GM19193 (cell line): Measurements from ENCODE around the gene HK3.

Experiments
- POLR2A ChIP-seq: IDR thresholded peaks from 4 replicates; pipeline ENCODE4 v1.6.1; 2011; ENCODE audit not compliant: insufficient read depth, insufficient read length; ENCODE audit errors: extremely low read depth

HK3 gene

GRCh38 chr5:176891331-176891958 lies 7.7 kb downstream of the HK3 start:
- no peak for TF ChIP-seq POLR2A

DNA sequence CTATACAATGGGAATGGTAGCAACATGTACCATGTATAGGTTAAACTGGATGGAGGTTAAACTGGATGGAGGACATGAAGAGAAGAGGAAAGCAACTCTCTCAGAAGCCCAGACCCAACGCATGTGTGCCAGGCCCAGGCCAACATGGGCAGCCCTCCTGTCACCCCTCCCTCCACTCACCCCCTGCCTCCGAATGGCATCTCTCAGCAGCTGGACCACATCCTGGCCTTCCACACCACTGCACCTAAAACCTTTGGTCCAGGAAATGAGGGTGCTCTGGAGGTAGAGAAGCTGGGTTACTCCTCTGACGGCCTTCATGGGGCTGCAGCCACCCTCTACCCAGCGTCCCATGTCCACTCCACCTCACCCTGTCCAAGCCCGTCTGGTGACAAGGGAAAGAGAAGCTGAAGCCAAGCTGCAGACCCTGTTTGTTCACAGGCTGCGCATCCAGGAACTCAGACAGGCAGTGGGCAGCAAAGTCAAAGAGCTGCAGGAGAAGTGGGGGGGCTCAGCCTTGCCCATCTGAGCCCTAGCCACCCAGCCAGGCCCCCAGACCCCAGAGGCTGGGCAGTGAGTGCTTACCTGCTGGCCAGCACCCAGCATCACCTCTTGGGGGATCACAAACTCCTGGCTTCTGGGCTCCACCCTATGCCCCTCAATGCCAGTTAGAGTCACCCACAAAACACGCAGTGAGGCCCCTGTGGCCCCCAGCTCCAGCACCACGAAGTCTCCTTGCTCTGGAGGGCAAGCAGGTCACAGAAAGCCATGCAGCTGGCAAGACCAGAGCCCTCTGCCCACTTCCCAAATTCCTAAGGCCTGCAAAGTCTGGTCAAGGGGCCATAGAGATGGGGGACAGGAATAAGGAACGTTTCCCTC lies 8.5 kb downstream of the HK3 start:
- no peak for TF ChIP-seq POLR2A

- no peak for TF ChIP-seq POLR2A
Measured at GRCh38 chr5:176889321-176890280, 9.5 kb downstream of the HK3 start.

- TF ChIP-seq POLR2A: no peak
Measured at GRCh38 chr5:176888865-176889165, 10.3 kb downstream of the HK3 start.

- TF ChIP-seq POLR2A: no peak
Measured at GRCh38 chr5:176888016-176888864, 10.9 kb downstream of the HK3 start.

- no peak for TF ChIP-seq POLR2A
Measured at GRCh38 chr5:176887252-176887849, 11.8 kb downstream of the HK3 start.

DNA sequence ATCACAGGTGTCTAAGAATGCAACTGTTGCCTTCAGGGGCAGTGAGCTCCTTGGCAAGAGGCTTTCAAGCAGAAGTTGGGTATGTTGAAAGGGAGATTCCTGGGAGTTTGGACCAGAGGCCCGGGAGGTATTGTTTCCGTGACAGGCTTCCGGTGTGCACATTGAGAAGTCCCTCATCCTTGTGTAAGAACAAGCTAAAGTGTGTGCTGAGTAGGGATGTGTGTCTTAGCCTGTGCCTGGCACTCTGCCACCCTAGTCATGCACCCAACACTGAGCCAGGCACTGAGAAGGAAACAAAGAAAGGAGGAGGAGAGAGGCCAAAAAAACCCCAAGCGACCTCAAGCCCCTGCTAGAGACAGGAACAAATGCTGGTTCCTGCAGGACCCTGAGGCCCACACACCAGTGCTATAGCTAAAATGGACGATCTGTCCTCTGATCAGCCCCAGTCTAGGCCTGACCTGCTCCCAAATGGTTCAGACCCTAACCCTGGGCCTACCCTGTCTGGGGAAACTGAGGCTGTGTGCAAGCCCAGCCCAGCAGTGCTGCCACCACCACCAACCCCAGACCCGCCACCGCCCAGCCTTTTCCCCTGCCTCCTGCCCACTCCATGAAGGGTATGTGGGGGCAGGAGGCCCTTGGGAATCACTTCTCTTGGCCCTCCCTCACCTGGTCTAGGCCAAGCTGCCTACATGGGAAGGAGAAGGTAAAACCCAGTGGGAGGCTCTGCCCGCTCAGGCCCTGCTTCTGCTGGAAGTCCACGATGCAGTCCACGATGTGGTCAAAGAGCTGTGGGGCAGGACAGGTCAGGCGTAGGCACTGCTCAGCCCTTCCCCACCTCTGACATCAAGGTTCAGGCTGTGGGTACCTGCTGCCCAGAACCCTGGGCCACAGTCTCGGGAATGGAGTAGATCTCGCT lies 12.6 kb downstream of the HK3 start:
- TF ChIP-seq POLR2A: no peak

DNA sequence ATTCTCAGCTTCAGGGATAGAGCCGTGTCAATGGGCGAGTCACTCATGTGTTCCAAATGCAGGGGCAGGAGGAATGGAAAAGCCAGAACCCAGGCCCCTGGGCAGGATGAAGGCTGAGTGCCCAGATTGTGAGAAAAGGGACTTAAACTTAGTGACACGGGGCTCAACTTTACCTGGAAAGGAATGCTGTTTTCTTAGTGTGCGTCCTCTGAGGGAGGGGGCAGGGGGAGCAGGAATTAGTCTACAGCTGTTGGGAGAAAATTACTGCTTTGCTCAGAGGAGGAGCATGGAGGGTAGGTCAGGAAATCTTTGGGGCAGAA lies 14.6 kb downstream of the HK3 start:
- TF ChIP-seq POLR2A: no peak

DNA sequence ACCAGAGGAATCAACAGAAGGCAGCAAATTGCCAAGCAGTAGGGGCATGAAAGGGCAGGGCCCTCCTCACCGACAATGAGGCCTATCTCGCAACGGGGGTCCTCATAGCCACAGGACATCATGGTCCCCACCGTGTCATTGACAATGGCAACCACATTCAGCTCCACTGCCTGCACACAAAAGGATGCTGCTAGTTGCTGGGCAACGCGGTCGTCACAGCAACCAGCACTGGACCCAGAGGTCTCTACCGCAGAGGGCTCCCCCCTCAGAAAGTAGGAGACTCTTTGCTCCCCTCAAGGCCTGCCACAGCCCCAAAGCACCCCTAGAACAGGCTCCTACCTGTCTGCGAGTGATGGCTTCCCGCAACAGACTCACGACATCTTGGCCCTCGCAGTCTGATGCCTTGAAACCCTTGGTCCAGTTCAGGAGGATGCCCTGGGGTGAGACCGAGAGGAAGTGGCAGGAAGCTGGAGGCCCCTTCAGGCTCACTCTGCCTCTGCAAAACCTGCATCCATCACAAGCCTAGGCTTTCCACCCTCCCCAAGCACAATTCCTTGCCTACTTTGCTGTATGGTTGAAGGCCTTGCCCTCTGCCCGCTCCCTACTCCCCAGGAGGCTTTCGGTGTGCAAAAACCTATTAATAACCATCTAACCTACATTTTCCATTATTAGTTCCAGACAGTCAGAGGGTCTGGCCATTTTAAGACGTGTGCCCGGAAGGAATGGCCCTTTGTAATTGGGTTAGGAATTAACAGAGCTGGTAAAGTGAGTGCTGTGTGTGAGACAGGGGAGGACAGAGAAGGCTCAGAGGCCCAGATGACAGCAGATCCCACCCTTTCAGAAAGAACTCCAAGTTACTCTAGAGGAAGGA lies 15.2 kb downstream of the HK3 start:
- no peak for TF ChIP-seq POLR2A

- no peak for TF ChIP-seq POLR2A
Measured at GRCh38 chr5:176882567-176882903, 16.6 kb downstream of the HK3 start.

DNA sequence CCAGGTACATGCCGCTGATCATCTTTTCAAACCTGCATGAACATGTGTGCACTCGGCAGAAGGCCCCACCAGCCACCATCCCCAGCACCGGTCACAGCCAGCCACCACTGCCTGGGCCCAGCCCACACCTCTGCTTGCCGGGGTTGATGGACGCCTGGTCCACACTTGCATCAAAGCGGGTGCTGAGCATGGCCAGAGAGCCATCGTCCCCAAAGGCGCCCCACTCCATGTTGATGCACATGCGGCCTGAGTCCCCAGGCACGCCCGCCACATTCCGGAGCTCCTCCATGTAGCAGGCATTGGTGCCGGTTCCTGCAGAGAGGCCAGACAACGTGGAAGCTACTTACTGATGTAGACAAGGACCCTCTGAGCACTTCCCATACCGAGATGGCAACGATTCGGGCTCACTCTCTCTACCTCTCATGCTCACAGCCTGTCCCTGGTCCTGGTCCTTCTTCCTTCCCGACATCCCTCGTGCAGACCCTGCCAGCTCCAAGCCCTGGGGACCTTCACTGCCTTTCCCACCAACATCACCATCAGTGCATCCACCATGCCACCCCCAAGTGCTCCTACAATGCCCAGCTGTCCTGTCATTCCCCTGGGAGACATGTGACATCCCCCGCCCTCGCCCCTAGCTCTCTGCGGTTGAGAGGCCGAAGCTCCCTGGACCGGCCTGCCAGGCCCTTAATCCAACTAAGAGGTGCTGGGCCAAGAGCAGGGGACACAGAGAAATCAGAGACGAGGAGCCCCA lies 17.2 kb downstream of the HK3 start:
- TF ChIP-seq POLR2A: no peak

- TF ChIP-seq POLR2A: no peak
Measured at GRCh38 chr5:176881021-176881749, 18.0 kb downstream of the HK3 start.
